Mucosa of gallbladder (tissue), 1 donor: ENCODE measurements around the gene EIF3I. TPM values are rescaled to one million over a fixed set of nuclear protein-coding genes. Genes with fewer than 3 reads are reported as not detected.

Source experiments
- DNase-seq: peaks from one replicate; pipeline ENCODE4 v3.0.0-alpha.2; 2020; ENCODE audit warnings: low spot score
- total RNA-seq: library from RNA; stranded (reverse); gene quantifications from one replicate; pipeline ENCODE4 v1.2.1, GENCODE V29; 2021
- donor health status: DM: no; HTN: no; CAD: no.

EIF3I gene
- total RNA-seq, 1 donor from 2014 or later = 132 TPM

- DNase-seq = no peak
Observed at GRCh38 chr1:32266921-32267591, 44.8 kb downstream of the EIF3I start.

GRCh38 chr1:32269744-32270143 lies 47.5 kb downstream of the EIF3I start:
- no peak for DNase-seq

GRCh38 chr1:32272557-32273390 lies 50.6 kb downstream of the EIF3I start:
- DNase-seq = no peak

- DNase-seq = peak; percentile 52
Observed at GRCh38 chr1:32273391-32274208, 51.4 kb downstream of the EIF3I start.

- DNase-seq = no peak
Observed at GRCh38 chr1:32274646-32275340, 52.6 kb downstream of the EIF3I start.

GRCh38 chr1:32275424-32275823 lies 53.2 kb downstream of the EIF3I start:
- DNase-seq = no peak

GRCh38 chr1:32276032-32276782 lies 54.0 kb downstream of the EIF3I start:
- DNase-seq = no peak

Other genes with a start within 250 kb of the EIF3I start
- 99.4 TPM for gene KHDRBS1, start 208.5 kb upstream of the EIF3I start, total RNA-seq
- 18.4 TPM for gene TMEM39B, start 149.5 kb upstream of the EIF3I start, total RNA-seq
- 65.2 TPM for gene KPNA6, start 114.4 kb upstream of the EIF3I start, total RNA-seq
- gene TXLNA, start 42.7 kb upstream of the EIF3I start, total RNA-seq = 62.1 TPM
- gene CCDC28B, start 21.8 kb upstream of the EIF3I start, total RNA-seq = 12.1 TPM
- 3.5 TPM for gene IQCC, start 16.7 kb upstream of the EIF3I start, total RNA-seq
- gene DCDC2B, start 13.3 kb upstream of the EIF3I start, total RNA-seq = not detected
- 35.1 TPM for gene TMEM234, start 54 bp upstream of the EIF3I start, total RNA-seq
- 7.6 TPM for gene FAM167B, start 24.8 kb downstream of the EIF3I start, total RNA-seq
- gene LCK, start 28.9 kb downstream of the EIF3I start, total RNA-seq = 11.5 TPM
- 166 TPM for gene HDAC1, start 69.7 kb downstream of the EIF3I start, total RNA-seq
- 303 TPM for gene MARCKSL1, start 113.8 kb downstream of the EIF3I start, total RNA-seq
- gene FAM229A, start 140.1 kb downstream of the EIF3I start, total RNA-seq = 11.1 TPM
- 3.3 TPM for gene TSSK3, start 140.1 kb downstream of the EIF3I start, total RNA-seq
- 101 TPM for gene BSDC1, start 172.0 kb downstream of the EIF3I start, total RNA-seq
- 0.03 TPM for gene ZBTB8B, start 242.7 kb downstream of the EIF3I start, total RNA-seq